HG03060 (cell line): ENCODE results near the gene UBE2D2.

Experiments
- ATAC-seq: cut with Tn5 transposase; IDR thresholded peaks from one replicate; pipeline ENCODE4 v1.9.1; 2021; ENCODE audit warnings: low read depth, moderate number of reproducible peaks; ENCODE audit not compliant: unreplicated experiment

The UBE2D2 gene

GRCh38 chr5:139671096-139671841 is 110.1 kb downstream of the UBE2D2 start:
- ATAC-seq, result no peak

- ATAC-seq, result no peak
Measured at GRCh38 chr5:139675213-139675612, 114.1 kb downstream of the UBE2D2 start.

- ATAC-seq, result no peak
Measured at GRCh38 chr5:139675825-139676224, 114.7 kb downstream of the UBE2D2 start.

GRCh38 chr5:139676406-139676805 is 115.3 kb downstream of the UBE2D2 start:
- ATAC-seq, result no peak

GRCh38 chr5:139676951-139677735 is 116.0 kb downstream of the UBE2D2 start:
- ATAC-seq, result no peak
